Mesothelial cell of epicardium (in vitro differentiated cells): Measurements from ENCODE around the gene USP47. TPM values are rescaled to one million over a fixed set of nuclear protein-coding genes. Genes with fewer than 3 reads are reported as not detected.

ENCODE experiments used
- DNase-seq, 2 experiments: peaks; one replicate each; pipeline ENCODE4 v3.0.0; 2021; ENCODE audit warnings: low spot score in 2 of 2; ENCODE audit not compliant: unreplicated experiment in 2 of 2
- H3K27ac Mint-ChIP-seq: 2 replicates; pipeline ENCODE4 v1.8.0; 2021; ENCODE audit warnings: mixed read lengths
- H3K27me3 Mint-ChIP-seq: 2 replicates; pipeline ENCODE4 v1.8.0; 2021; ENCODE audit warnings: low read depth, mixed read lengths
- H3K36me3 Mint-ChIP-seq: 2 replicates; pipeline ENCODE4 v1.8.0; 2021; ENCODE audit warnings: mixed read lengths
- H3K4me1 Mint-ChIP-seq: 2 replicates; pipeline ENCODE4 v1.8.0; 2021; ENCODE audit warnings: mixed read lengths
- H3K4me3 Mint-ChIP-seq: 2 replicates; pipeline ENCODE4 v1.8.0; 2021; ENCODE audit warnings: mild to moderate bottlenecking, moderate library complexity, mixed read lengths
- H3K9me3 Mint-ChIP-seq: 2 replicates; pipeline ENCODE4 v1.8.0; 2021; ENCODE audit warnings: mixed read lengths
- CTCF ChIP-seq: fragments of 200-600 bp; sonication (generic); IDR thresholded peaks from one replicate; pipeline ENCODE4 v1.5.0; 2021; ENCODE audit warnings: antibody characterized with exemption; ENCODE audit not compliant: unreplicated experiment
- total RNA-seq: library from RNA; stranded (reverse); gene quantifications from 3 replicates; pipeline ENCODE4 v1.2.1, GENCODE V29; 2021

USP47 gene, protein sequence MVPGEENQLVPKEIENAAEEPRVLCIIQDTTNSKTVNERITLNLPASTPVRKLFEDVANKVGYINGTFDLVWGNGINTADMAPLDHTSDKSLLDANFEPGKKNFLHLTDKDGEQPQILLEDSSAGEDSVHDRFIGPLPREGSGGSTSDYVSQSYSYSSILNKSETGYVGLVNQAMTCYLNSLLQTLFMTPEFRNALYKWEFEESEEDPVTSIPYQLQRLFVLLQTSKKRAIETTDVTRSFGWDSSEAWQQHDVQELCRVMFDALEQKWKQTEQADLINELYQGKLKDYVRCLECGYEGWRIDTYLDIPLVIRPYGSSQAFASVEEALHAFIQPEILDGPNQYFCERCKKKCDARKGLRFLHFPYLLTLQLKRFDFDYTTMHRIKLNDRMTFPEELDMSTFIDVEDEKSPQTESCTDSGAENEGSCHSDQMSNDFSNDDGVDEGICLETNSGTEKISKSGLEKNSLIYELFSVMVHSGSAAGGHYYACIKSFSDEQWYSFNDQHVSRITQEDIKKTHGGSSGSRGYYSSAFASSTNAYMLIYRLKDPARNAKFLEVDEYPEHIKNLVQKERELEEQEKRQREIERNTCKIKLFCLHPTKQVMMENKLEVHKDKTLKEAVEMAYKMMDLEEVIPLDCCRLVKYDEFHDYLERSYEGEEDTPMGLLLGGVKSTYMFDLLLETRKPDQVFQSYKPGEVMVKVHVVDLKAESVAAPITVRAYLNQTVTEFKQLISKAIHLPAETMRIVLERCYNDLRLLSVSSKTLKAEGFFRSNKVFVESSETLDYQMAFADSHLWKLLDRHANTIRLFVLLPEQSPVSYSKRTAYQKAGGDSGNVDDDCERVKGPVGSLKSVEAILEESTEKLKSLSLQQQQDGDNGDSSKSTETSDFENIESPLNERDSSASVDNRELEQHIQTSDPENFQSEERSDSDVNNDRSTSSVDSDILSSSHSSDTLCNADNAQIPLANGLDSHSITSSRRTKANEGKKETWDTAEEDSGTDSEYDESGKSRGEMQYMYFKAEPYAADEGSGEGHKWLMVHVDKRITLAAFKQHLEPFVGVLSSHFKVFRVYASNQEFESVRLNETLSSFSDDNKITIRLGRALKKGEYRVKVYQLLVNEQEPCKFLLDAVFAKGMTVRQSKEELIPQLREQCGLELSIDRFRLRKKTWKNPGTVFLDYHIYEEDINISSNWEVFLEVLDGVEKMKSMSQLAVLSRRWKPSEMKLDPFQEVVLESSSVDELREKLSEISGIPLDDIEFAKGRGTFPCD (N-terminal part only)
- total RNA-seq, result 65.2 to 69.0 TPM (median 68.1 TPM) in 3 replicates

DNA sequence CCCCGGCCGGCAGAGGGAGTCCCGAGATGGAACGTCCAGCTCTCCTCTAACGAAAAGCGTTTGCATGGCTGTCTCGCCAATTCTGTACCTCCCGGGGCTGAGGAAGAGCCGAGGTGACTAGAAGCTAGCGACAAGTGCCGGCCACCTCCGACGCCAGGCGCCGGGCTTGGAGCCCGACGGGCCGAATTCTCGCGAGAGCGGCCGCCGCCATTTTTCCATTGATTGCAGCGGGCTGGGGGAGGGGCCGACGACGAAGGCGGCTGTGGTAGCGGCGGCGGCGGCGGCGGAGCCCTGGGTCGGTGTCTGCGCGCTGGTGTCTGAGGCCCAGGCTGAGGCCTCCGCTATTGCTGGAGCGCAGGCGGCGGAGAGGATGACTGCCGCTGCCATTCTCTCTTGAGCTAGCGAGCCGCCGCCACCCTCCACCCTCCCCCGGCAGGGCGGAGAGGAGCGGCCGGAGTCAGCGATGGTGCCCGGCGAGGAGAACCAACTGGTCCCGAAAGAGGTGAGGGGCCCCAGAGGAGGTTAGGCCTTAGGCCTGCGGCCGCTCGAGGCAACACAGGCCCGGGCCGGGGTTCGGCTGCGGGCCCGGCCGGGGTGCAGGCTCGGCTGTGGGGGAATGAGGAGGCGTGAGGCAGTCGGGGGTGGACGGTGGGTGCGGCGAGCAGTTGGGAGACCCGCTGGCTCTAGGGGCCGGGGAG, at the start of gene USP47:
Gene USP47, plus strand, starts transcription at position 250 of the 698 bp plus-strand sequence. Its CDS starts 214 bp downstream, at position 464.
- no peak within 1 kb of the TSS for H3K4me3 Mint-ChIP-seq
- no peak within 1 kb of the TSS for H3K27ac Mint-ChIP-seq
- peaks cover 6% of the 10 kb centered on the region for H3K4me1 Mint-ChIP-seq
- peak; percentile 63 for TF ChIP-seq CTCF
- H3K27me3 Mint-ChIP-seq, result peaks cover 5% of the 10 kb centered on the region
- peak; percentile 86 to 97 for DNase-seq
- no peaks in the 10 kb centered on the region for H3K36me3 Mint-ChIP-seq
- H3K9me3 Mint-ChIP-seq, result no peaks in the 10 kb centered on the region

DNA sequence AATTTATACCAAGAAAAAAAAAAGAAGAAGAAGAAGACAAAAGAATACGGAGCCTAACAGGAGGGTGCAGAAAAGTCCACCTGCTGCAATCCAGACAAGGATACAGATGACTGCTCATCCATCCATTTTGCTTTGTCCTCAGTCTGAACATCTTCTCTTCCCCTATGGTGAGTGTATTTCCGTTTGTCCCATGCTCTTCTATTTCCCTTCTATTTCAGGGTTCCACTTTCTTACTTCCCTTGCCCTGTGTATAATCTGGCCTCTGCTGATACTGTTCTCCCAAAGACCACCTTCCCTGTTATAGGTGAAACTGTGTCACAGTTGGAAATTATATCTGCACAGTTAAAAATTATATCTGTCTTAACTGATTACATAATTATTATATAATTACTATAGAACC, 48.7 kb upstream of the USP47 start:
- Mint-ChIP-seq H3K27ac (no peak overlapping the region), H3K36me3 (no peaks in the 10 kb centered on the region), H3K4me1 (no peaks in the 10 kb centered on the region), H3K4me3 (no peak overlapping the region), H3K9me3 (no peaks in the 10 kb centered on the region), H3K27me3 (peaks cover 33% of the 10 kb centered on the region)
- no peak for DNase-seq
- TF ChIP-seq CTCF, result no peak

DNA sequence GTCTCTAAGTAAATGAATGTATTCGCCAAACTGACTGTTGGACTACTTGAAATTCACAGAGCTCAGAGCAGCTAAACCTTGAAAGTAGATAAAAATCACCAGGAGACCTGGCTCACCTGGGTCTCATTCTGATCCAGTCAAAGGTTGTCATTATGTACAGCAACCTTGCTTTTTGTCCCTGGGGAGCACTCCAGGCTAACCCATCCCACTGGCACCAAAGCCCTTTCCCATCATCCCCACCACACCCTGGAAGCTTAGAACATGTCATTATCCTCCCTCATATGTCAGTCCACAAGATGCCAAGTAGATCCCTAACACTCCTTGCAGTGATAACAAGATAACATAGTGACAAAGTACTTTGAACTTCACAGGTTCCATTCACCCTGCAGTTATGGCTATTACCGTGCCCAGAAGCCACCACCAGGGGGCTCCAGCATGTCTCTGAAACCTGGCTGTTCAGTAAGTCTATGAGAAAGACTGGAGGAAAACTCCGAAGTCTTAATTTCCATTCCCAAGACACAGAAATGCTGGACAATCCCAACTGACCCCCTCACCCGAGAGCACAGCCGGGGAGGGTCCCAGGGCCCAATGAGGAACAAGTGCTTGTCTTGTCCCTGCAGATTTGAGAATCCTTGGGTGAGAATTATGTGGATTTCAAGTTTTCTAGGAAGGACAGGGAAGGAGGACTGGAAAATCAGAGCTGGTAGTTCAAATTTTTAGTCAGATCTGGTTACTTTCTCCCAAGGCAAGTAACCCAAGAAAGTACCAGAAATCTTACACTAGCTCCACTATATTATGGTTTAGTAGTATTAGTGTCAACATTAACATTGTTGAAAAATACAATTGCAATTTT, 43.0 kb upstream of the USP47 start:
- peak; percentile 82 for TF ChIP-seq CTCF
- DNase-seq, result peak in 1 of 2 experiments; percentile 65
- Mint-ChIP-seq H3K27me3 (peaks cover 34% of the 10 kb centered on the region), H3K4me3 (no peak overlapping the region), H3K9me3 (no peaks in the 10 kb centered on the region), H3K27ac (no peak overlapping the region), H3K4me1 (no peaks in the 10 kb centered on the region), H3K36me3 (no peaks in the 10 kb centered on the region)

DNA sequence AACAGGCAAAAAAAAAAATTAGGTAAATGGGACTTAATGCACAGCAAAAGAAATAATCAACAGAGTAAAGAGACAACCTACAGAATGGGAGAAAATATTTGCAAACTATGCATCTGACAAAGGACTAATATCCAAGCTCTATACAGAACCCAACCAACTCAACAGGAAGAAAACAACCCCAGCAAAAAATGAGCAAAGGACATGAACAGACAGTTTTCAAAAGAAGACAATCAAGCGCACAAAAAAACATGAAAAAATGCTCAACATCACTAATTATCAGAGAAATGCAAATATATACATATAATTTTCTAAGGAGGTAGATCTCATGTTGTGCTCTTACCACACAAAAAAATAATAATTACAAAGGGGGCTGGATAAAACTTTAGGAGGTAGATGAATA, 36.5 kb upstream of the USP47 start:
- H3K4me1 Mint-ChIP-seq, result peaks cover 6% of the 10 kb centered on the region
- no peaks in the 10 kb centered on the region for H3K36me3 Mint-ChIP-seq

More for the DNA sequence above, 36.5 kb upstream of the USP47 start:
- no peak overlapping the region for H3K4me3 Mint-ChIP-seq
- H3K9me3 Mint-ChIP-seq, result peaks cover 12% of the 10 kb centered on the region
- no peak overlapping the region for H3K27ac Mint-ChIP-seq
- TF ChIP-seq CTCF, result no peak
- H3K27me3 Mint-ChIP-seq, result peaks cover 8% of the 10 kb centered on the region
- DNase-seq, result no peak
